HepG2 (cell line): ENCODE measurements around the gene TLR3. TPM values are rescaled to one million over a fixed set of nuclear protein-coding genes. Genes with fewer than 3 reads are reported as not detected.

Experiments
- ATAC-seq: fragments of 200-7000 bp; cut with Tn5 transposase; 3 replicates; pipeline ENCODE4 v1.9.1; 2020; ENCODE audit warnings: mild to moderate bottlenecking, moderate library complexity
- BruUV-seq: library from RNA; stranded (reverse); fragments of 400-500 nt; replicated peaks from 2 replicates; lab custom pipeline; 2021; lab: Mats Ljungman, UMichigan
- CTCF ChIA-PET: fragments of 300-600 bp; formaldehyde crosslinking; extraction: SDS; loops from one replicate; lab custom pipeline; 2021; ENCODE audit warnings: low total read pairs, inconsistent platforms, low intra/inter-chr PET ratio; lab: Yijun Ruan, JAX
- POLR2A ChIA-PET: fragments of 350-600 bp; sonication (Branson Sonifier 250); formaldehyde crosslinking; loops from one replicate; lab custom pipeline; 2020; ENCODE audit warnings: antibody characterized with exemption, inconsistent platforms; lab: Yijun Ruan, JAX
- DNase-seq: peaks from one replicate; pipeline ENCODE4 v3.0.0-alpha.2; 2015; ENCODE audit warnings: low spot score
- FAIRE-seq: peaks from 3 replicates; lab custom pipeline; 2011; peaks lifted over from hg19 to GRCh38; lab: Jason Lieb, UNC
- H2AFZ ChIP-seq: one replicate; pipeline ENCODE4 v1.6.1; 2011; ENCODE audit warnings: low read length, inconsistent platforms
- H3K27ac ChIP-seq: fragments of 300-600 bp; 3 replicates; pipeline ENCODE4 v1.8.0; 2011; ENCODE audit warnings: mixed run types, mild to moderate bottlenecking, mixed read lengths, low read length, inconsistent platforms; ENCODE audit not compliant: insufficient read depth; ENCODE audit errors: extremely low read length
- H3K27me3 ChIP-seq, 2 experiments: fragments of 200-600 bp in 1 of 2; 2 replicates in 1 of 2; 3 replicates in 1 of 2; pipeline versions ENCODE4 v1.6.0 to v1.8.0; 2011; ENCODE audit warnings: low read length in 2 of 2, mild to moderate bottlenecking in 2 of 2, moderate library complexity in 2 of 2, inconsistent platforms in 1 of 2; ENCODE audit not compliant: insufficient read depth in 2 of 2, control insufficient read depth in 1 of 2
- H3K36me3 ChIP-seq, 2 experiments: fragments of 200-600 bp in 1 of 2; replicated peaks in 1 of 2; 2 replicates in 1 of 2; 3 replicates in 1 of 2; pipeline versions ENCODE4 v1.5.1 to v1.8.0; 2011; ENCODE audit warnings: low read length in 2 of 2, inconsistent platforms in 1 of 2; ENCODE audit not compliant: insufficient read depth in 2 of 2, control insufficient read depth in 1 of 2
- H3K4me1 ChIP-seq: 2 replicates; pipeline ENCODE4 v1.5.1; 2012; ENCODE audit warnings: low read length, inconsistent platforms; ENCODE audit not compliant: insufficient read depth
- H3K4me2 ChIP-seq: 2 replicates; pipeline ENCODE4 v1.6.0; 2011; ENCODE audit warnings: low read depth, low read length, inconsistent platforms
- H3K4me3 ChIP-seq, 3 experiments: fragments of 200-600 bp in 1 of 3; sonication (generic), shearing (Covaris generic) in 1 of 3; replicated peaks in 1 of 3; 2 replicates each; pipeline ENCODE4 v1.5.1; 2011 to 2016; ENCODE audit warnings: low read length in 3 of 3, inconsistent platforms in 2 of 3, low read depth in 2 of 3, mild to moderate bottlenecking in 2 of 3, control low read depth in 1 of 3, mixed read lengths in 1 of 3; ENCODE audit not compliant: insufficient read depth in 1 of 3
- H3K79me2 ChIP-seq: one replicate; pipeline ENCODE4 v1.6.1; 2011; ENCODE audit warnings: low read length, inconsistent platforms; ENCODE audit not compliant: insufficient read depth
- H3K9ac ChIP-seq: 2 replicates; pipeline ENCODE4 v1.6.0; 2011; ENCODE audit warnings: mild to moderate bottlenecking, low read depth, low read length, inconsistent platforms; ENCODE audit not compliant: insufficient read depth
- H3K9me3 ChIP-seq: 2 replicates; pipeline ENCODE4 v1.5.1; 2012; ENCODE audit warnings: mild to moderate bottlenecking, low read length
- H4K20me1 ChIP-seq: 2 replicates; pipeline ENCODE4 v1.6.0; 2011; ENCODE audit warnings: inconsistent platforms, mild to moderate bottlenecking, low read length, moderate library complexity; ENCODE audit not compliant: insufficient read depth
- BRD4 ChIP-seq: sonication (generic); formaldehyde crosslinking; IDR thresholded peaks from 2 replicates; pipeline ENCODE4 v1.4.0; 2020; ENCODE audit warnings: missing genetic modification reagents
- CHCHD3 ChIP-seq: sonication (generic); formaldehyde crosslinking; IDR thresholded peaks from 2 replicates; pipeline ENCODE4 v1.8.0; 2022; ENCODE audit warnings: mild to moderate bottlenecking, missing genetic modification reagents, moderate library complexity
- GZF1 ChIP-seq: sonication (generic); formaldehyde crosslinking; IDR thresholded peaks from 2 replicates; pipeline ENCODE4 v1.5.1; 2020; ENCODE audit warnings: mild to moderate bottlenecking, missing genetic modification reagents
- HHEX ChIP-seq: IDR thresholded peaks from 2 replicates; pipeline ENCODE4 v1.6.1; 2016; ENCODE audit warnings: control low read depth
- IKZF4 ChIP-seq: sonication (generic); formaldehyde crosslinking; IDR thresholded peaks from 2 replicates; pipeline ENCODE4 v1.5.1; 2020; ENCODE audit warnings: borderline replicate concordance, mild to moderate bottlenecking, low read depth, missing genetic modification reagents; ENCODE audit errors: not compliant biosample characterization
- KDM4B ChIP-seq: sonication (generic); formaldehyde crosslinking; IDR thresholded peaks from 2 replicates; pipeline ENCODE4 v1.4.0; 2020; ENCODE audit warnings: missing genetic modification reagents
- PHB2 ChIP-seq: fragments of 450-650 bp; IDR thresholded peaks from 2 replicates; pipeline ENCODE4 v1.6.1; 2018; ENCODE audit not compliant: partially characterized antibody
- POLR2A ChIP-seq, 2 experiments: IDR thresholded peaks; 2 replicates each; pipeline ENCODE4 v1.6.1; 2011; ENCODE audit warnings: low read depth in 2 of 2, low read length in 2 of 2, mild to moderate bottlenecking in 1 of 2, moderate library complexity in 1 of 2; ENCODE audit not compliant: insufficient read depth in 1 of 2
- SKI ChIP-seq: fragments of 450-650 bp; IDR thresholded peaks from one replicate; pipeline ENCODE4 v1.6.1; 2018; ENCODE audit warnings: mild to moderate bottlenecking; ENCODE audit not compliant: partially characterized antibody
- WGBS: methylation state at CpG from one replicate; pipeline ENCODE4 v1.1.6; 2017; ENCODE audit warnings: low lambda C conversion rate; 5-methylcytosine and 5-hydroxymethylcytosine counted together
- in situ Hi-C: cut with HindIII; loops from 2 replicates; pipeline ENCODE4 v1.10.0; 2017; ENCODE audit warnings: low pct_unique_long_range_greater_than_20kb; ENCODE audit not compliant: extremely low pct_ligation_motif_present
- intact Hi-C: fragments of 100-400 bp; cut with micrococcal nuclease; formaldehyde crosslinking; loops from one replicate; pipeline ENCODE4 v1.10.0; 2022; ENCODE audit not compliant: unreplicated experiment
- polyA plus RNA-seq, 8 experiments: library from polyadenylated mRNA; depleted of rRNA in 3 of 8; stranded (reverse) in 7 of 8; unstranded in 1 of 8; fragments of >200 nt; fragmentation: Illumina TruSeq in 4 of 8; extraction: Trizol in 4 of 8; gene quantifications; 2 replicates each; pipeline versions ENCODE4 v1.2.1 to v1.2.3, GENCODE V29; 2011 to 2016; ENCODE audit warnings: low read depth in 4 of 8, missing spikeins in 1 of 8, mixed read lengths in 1 of 8; ENCODE audit not compliant: insufficient read depth in 1 of 8
- total RNA-seq, 5 experiments: library from RNA; depleted of rRNA; stranded (reverse); fragments of >200 nt; fragmentation: Illumina TruSeq; extraction: Trizol; gene quantifications; 2 replicates each; pipeline ENCODE4 v1.2.3, GENCODE V29; 2016; ENCODE audit warnings: low read depth in 1 of 5
- TF ChIP-seq, protein P1 (sequence below): sonication (generic); formaldehyde crosslinking; IDR thresholded peaks from 2 replicates; pipeline ENCODE4 v1.5.0; 2020; ENCODE audit warnings: missing genetic modification reagents
- TF ChIP-seq, protein P2 (sequence below): sonication (generic); formaldehyde crosslinking; IDR thresholded peaks from 2 replicates; pipeline ENCODE4 v1.4.0; 2020; ENCODE audit warnings: mild to moderate bottlenecking, missing genetic modification reagents
- TF ChIP-seq, protein P3 (sequence below): sonication (generic); formaldehyde crosslinking; IDR thresholded peaks from 2 replicates; pipeline ENCODE4 v1.4.0; 2020; ENCODE audit warnings: missing genetic modification reagents, borderline replicate concordance
- TF ChIP-seq, protein P4 (sequence below): IDR thresholded peaks from 2 replicates; pipeline ENCODE4 v1.6.1; 2012; ENCODE audit warnings: inconsistent platforms

TLR3 gene
- total and polyA plus RNA-seq, 2 of the 13 experiments (the other 11 are each of a cell fraction or from before 2014, with no cell fraction given) = 0.11 to 0.38 TPM

DNA sequence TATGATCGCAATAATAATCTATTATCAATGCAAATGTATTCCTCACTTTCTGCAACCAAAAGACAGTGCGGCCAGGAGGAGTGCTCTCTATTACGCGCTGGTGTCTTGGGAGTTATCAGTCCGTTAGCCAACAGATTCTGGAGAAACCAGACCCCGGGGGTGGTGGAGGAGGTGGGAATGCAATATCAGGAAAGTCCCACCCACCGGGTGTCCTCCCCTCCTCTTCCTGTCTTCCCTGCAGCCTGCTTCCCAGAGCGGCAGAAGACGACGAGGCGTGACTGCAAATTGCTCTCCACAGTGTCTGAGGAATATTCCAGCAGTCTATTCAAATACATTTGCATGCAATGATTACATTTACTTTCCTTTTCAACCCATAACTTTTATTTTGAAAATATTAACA, 17.9 kb upstream of the TLR3 start (continued):
- TF ChIP-seq CHCHD3 (CRISPR knock-in tag) (no peak), PHB2 (no peak), HHEX (no peak), SKI (no peak)
- TF ChIP-seq, protein P1, sequence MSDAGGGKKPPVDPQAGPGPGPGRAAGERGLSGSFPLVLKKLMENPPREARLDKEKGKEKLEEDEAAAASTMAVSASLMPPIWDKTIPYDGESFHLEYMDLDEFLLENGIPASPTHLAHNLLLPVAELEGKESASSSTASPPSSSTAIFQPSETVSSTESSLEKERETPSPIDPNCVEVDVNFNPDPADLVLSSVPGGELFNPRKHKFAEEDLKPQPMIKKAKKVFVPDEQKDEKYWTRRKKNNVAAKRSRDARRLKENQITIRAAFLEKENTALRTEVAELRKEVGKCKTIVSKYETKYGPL = no peak

DNA sequence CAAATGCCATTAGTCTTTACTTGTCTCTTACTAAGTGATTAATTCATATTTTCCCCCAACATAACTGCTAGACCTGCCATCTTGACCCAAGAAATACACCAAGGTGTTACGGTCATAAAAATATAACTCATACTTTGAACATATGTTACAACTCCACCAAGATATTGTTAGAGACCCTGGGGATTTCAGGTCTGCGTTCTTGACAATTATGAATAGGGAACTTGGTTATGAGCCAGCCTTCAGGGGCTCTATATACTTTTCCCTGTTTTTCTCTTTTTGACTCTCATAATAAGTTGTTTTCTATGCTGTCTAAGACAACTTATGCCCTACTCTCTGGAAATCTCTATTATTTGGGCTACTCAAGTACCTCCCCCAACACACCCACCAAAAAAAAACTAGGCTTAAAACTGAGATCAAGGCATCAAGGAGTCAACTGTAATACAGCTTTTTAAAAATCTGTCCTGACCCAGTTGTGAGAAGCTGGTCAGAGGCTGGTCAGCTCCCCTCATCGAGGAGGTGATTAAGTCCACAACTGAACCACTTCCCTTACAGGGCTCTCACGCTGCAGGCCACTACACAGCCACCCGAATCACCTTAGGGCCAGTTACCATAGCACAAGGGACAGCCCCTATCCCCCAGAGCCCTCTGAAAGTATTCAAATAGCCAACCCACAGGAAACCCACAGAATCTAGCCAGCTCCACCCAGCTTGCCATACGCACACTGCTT, 10.5 kb upstream of the TLR3 start:
- POLR2A ChIA-PET = no interaction called here
- WGBS = 64% methylated on average over 6 of the region's 6 CpGs
- no peaks in the 10 kb centered on the region for H4K20me1 ChIP-seq
- H3K79me2 ChIP-seq = no peaks in the 10 kb centered on the region
- no peak overlapping the region for H3K9ac ChIP-seq
- no peaks in the 10 kb centered on the region for H3K9me3 ChIP-seq
- no peaks in the 10 kb centered on the region for H3K36me3 ChIP-seq
- FAIRE-seq (no peak), ATAC-seq (no peak), DNase-seq (no peak)
- no peaks in the 10 kb centered on the region; a peak in 2 of 5 replicates for H3K27me3 ChIP-seq
- CTCF ChIA-PET = no interaction called here
- H3K4me2 ChIP-seq = no peak overlapping the region
- intact Hi-C loops (no loop called here), in situ Hi-C loops (no loop called here)
- no peak overlapping the region for H3K27ac ChIP-seq
- no TSS peak for BruUV-seq
- no peak overlapping the region for H2AFZ ChIP-seq
- H3K4me1 ChIP-seq = no peaks in the 10 kb centered on the region
- H3K4me3 ChIP-seq = no peak overlapping the region
- TF ChIP-seq IKZF4 = no peak
- TF ChIP-seq, protein P2, sequence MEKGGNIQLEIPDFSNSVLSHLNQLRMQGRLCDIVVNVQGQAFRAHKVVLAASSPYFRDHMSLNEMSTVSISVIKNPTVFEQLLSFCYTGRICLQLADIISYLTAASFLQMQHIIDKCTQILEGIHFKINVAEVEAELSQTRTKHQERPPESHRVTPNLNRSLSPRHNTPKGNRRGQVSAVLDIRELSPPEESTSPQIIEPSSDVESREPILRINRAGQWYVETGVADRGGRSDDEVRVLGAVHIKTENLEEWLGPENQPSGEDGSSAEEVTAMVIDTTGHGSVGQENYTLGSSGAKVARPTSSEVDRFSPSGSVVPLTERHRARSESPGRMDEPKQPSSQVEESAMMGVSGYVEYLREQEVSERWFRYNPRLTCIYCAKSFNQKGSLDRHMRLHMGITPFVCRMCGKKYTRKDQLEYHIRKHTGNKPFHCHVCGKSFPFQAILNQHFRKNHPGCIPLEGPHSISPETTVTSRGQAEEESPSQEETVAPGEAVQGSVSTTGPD (CRISPR knock-in tag) = no peak
- TF ChIP-seq BRD4 (CRISPR knock-in tag) = no peak
- TF ChIP-seq GZF1 (CRISPR knock-in tag) = no peak
- TF ChIP-seq KDM4B (CRISPR knock-in tag) = no peak
- no peak for TF ChIP-seq POLR2A (IDR thresholded peaks at IDR 0.05; ENCODE audit: insufficient read depth in 1 of 2, low read depth in 2 of 2, low read length in 2 of 2)
- TF ChIP-seq, protein P3, sequence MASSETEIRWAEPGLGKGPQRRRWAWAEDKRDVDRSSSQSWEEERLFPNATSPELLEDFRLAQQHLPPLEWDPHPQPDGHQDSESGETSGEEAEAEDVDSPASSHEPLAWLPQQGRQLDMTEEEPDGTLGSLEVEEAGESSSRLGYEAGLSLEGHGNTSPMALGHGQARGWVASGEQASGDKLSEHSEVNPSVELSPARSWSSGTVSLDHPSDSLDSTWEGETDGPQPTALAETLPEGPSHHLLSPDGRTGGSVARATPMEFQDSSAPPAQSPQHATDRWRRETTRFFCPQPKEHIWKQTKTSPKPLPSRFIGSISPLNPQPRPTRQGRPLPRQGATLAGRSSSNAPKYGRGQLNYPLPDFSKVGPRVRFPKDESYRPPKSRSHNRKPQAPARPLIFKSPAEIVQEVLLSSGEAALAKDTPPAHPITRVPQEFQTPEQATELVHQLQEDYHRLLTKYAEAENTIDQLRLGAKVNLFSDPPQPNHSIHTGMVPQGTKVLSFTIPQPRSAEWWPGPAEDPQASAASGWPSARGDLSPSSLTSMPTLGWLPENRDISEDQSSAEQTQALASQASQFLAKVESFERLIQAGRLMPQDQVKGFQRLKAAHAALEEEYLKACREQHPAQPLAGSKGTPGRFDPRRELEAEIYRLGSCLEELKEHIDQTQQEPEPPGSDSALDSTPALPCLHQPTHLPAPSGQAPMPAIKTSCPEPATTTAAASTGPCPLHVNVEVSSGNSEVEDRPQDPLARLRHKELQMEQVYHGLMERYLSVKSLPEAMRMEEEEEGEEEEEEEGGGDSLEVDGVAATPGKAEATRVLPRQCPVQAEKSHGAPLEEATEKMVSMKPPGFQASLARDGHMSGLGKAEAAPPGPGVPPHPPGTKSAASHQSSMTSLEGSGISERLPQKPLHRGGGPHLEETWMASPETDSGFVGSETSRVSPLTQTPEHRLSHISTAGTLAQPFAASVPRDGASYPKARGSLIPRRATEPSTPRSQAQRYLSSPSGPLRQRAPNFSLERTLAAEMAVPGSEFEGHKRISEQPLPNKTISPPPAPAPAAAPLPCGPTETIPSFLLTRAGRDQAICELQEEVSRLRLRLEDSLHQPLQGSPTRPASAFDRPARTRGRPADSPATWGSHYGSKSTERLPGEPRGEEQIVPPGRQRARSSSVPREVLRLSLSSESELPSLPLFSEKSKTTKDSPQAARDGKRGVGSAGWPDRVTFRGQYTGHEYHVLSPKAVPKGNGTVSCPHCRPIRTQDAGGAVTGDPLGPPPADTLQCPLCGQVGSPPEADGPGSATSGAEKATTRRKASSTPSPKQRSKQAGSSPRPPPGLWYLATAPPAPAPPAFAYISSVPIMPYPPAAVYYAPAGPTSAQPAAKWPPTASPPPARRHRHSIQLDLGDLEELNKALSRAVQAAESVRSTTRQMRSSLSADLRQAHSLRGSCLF = no peak
- TF ChIP-seq, protein P4, sequence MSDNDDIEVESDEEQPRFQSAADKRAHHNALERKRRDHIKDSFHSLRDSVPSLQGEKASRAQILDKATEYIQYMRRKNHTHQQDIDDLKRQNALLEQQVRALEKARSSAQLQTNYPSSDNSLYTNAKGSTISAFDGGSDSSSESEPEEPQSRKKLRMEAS = no peak
